K562 (cell line): ENCODE data around the gene ZNF43. TPM values are rescaled to one million over a fixed set of nuclear protein-coding genes. Genes with fewer than 3 reads are reported as not detected.

ENCODE experiments used
- CBX5 ChIP-seq: IDR thresholded peaks from 2 replicates; pipeline ENCODE4 v1.6.1; 2014; ENCODE audit warnings: low read depth, borderline replicate concordance
- DIDO1 ChIP-seq: fragments of 450-650 bp; IDR thresholded peaks from 2 replicates; pipeline ENCODE4 v1.6.1; 2016; ENCODE audit warnings: low read depth, missing biosample characterization, missing genetic modification characterization
- EWSR1 ChIP-seq: fragments of 450-650 bp; IDR thresholded peaks from 2 replicates; pipeline ENCODE4 v1.6.1; 2018; ENCODE audit warnings: borderline replicate concordance, mild to moderate bottlenecking, low read depth, moderate library complexity; ENCODE audit not compliant: partially characterized antibody
- FOXJ3 ChIP-seq: sonication (generic); formaldehyde crosslinking; IDR thresholded peaks from 2 replicates; pipeline ENCODE4 v1.4.0; 2020; ENCODE audit warnings: mild to moderate bottlenecking, missing genetic modification reagents
- HNRNPLL ChIP-seq: fragments of 200-400 bp; formaldehyde crosslinking; IDR thresholded peaks from 2 replicates; pipeline ENCODE4 v1.6.1; 2017; ENCODE audit warnings: low read length, low read depth, mild to moderate bottlenecking; ENCODE audit not compliant: poor library complexity, severe bottlenecking
- HNRNPUL1 ChIP-seq: fragments of 200-400 bp; formaldehyde crosslinking; IDR thresholded peaks from 2 replicates; pipeline ENCODE4 v1.6.1; 2017; ENCODE audit warnings: low read length
- ILK ChIP-seq: fragments of 450-650 bp; IDR thresholded peaks from 2 replicates; pipeline ENCODE4 v1.6.1; 2016; ENCODE audit warnings: missing genetic modification characterization, low read depth, mild to moderate bottlenecking, missing compliant biosample characterization, moderate library complexity, borderline replicate concordance
- KLF1 ChIP-seq: fragments of 450-650 bp; IDR thresholded peaks from 2 replicates; pipeline ENCODE4 v1.6.1; 2016; ENCODE audit warnings: missing genetic modification characterization, missing compliant biosample characterization
- MAZ ChIP-seq, 2 experiments: fragments of 450-650 bp in 1 of 2; sonication (generic) in 1 of 2; formaldehyde crosslinking; IDR thresholded peaks in 1 of 2; conservative IDR thresholded peaks in 1 of 2; 2 replicates each; pipeline versions ENCODE4 v1.4.0 to v1.5.0; 2020; ENCODE audit warnings: mild to moderate bottlenecking in 1 of 2, missing genetic modification reagents in 1 of 2
- NFE2 ChIP-seq: IDR thresholded peaks from 2 replicates; pipeline ENCODE4 v1.6.1; 2014; ENCODE audit warnings: antibody characterized with exemption, low read depth
- NR1H2 ChIP-seq: sonication (generic); formaldehyde crosslinking; IDR thresholded peaks from 2 replicates; pipeline ENCODE4 v1.4.0; 2020; ENCODE audit warnings: mild to moderate bottlenecking, missing genetic modification reagents
- NR3C1 ChIP-seq: sonication (generic); formaldehyde crosslinking; IDR thresholded peaks from 2 replicates; pipeline ENCODE4 v1.8.1; 2022; ENCODE audit warnings: missing genetic modification reagents
- PCBP2 ChIP-seq: fragments of 200-400 bp; formaldehyde crosslinking; IDR thresholded peaks from 2 replicates; pipeline ENCODE4 v1.6.1; 2018; ENCODE audit warnings: low read length, low read depth, mild to moderate bottlenecking, moderate library complexity; ENCODE audit not compliant: poor library complexity, severe bottlenecking
- RFX7 ChIP-seq: fragments of 250-450 bp; sonication (Bioruptor Pico); IDR thresholded peaks from 2 replicates; pipeline ENCODE4 v1.5.1; 2021; ENCODE audit warnings: mild to moderate bottlenecking
- SETDB1 ChIP-seq: IDR thresholded peaks from one replicate; pipeline ENCODE4 v1.6.1; 2012; ENCODE audit warnings: low read length, control low read depth, inconsistent platforms
- SNIP1 ChIP-seq: fragments of 450-650 bp; IDR thresholded peaks from 2 replicates; pipeline ENCODE4 v1.7.1; 2017; ENCODE audit warnings: low read depth, mild to moderate bottlenecking
- SREBF2 ChIP-seq: sonication (generic); formaldehyde crosslinking; IDR thresholded peaks from 2 replicates; pipeline ENCODE4 v1.4.0; 2020; ENCODE audit warnings: mild to moderate bottlenecking, missing genetic modification reagents
- SRSF1 ChIP-seq: fragments of 200-400 bp; formaldehyde crosslinking; IDR thresholded peaks from 2 replicates; pipeline ENCODE4 v1.6.1; 2017; ENCODE audit warnings: mild to moderate bottlenecking, low read depth, low read length, moderate library complexity
- TAF7 ChIP-seq: fragments of 450-650 bp; IDR thresholded peaks from 2 replicates; pipeline ENCODE4 v1.6.1; 2016; ENCODE audit warnings: missing genetic modification characterization, missing compliant biosample characterization
- TCF7L2 ChIP-seq: fragments of 150-350 bp; IDR thresholded peaks from 2 replicates; pipeline ENCODE4 v1.6.1; 2016; ENCODE audit warnings: low read depth, mild to moderate bottlenecking, low read length, moderate library complexity
- U2AF1 ChIP-seq: fragments of 200-400 bp; formaldehyde crosslinking; optimal IDR thresholded peaks from 2 replicates; pipeline ENCODE3; 2017; ENCODE audit warnings: mild to moderate bottlenecking, low read depth, low read length, moderate library complexity
- ZNF224 ChIP-seq: sonication (generic); formaldehyde crosslinking; IDR thresholded peaks from 2 replicates; pipeline ENCODE4 v1.8.0; 2022; ENCODE audit warnings: mild to moderate bottlenecking, missing genetic modification reagents
- ZNF354B ChIP-seq: fragments of 250-450 bp; sonication (Bioruptor Pico); IDR thresholded peaks from 2 replicates; pipeline ENCODE4 v1.4.0; 2020
- polyA plus RNA-seq, 8 experiments: library from polyadenylated mRNA; depleted of rRNA in 4 of 8; stranded (reverse) in 5 of 8; unstranded in 3 of 8; fragments of >200 nt; fragmentation: Nextera tagmentation in 2 of 8; fragmentation: Illumina TruSeq in 1 of 8; extraction: Ambion mirVana in 2 of 8; extraction: Trizol in 1 of 8; gene quantifications; 2 replicates each; pipeline versions ENCODE4 v1.2.1 to v1.2.3, GENCODE V29; 2011 to 2014; ENCODE audit warnings: inconsistent platforms in 1 of 8, missing spikeins in 1 of 8
- total RNA-seq, 7 experiments: library from RNA; depleted of rRNA in 6 of 7; stranded (reverse); fragments of >200 nt in 6 of 7; fragmentation: Illumina TruSeq in 2 of 7; extraction: Trizol in 2 of 7; gene quantifications; 2 replicates each; pipeline versions ENCODE4 v1.2.1 to v1.2.3, GENCODE V29; 2011 to 2021; ENCODE audit warnings: low replicate concordance in 1 of 7
- TF ChIP-seq, protein P1 (sequence below): fragments of 450-650 bp; IDR thresholded peaks from 2 replicates; pipeline ENCODE4 v1.6.1; 2018; ENCODE audit not compliant: partially characterized antibody
- TF ChIP-seq, protein P2 (sequence below): conservative IDR thresholded peaks from 2 replicates; pipeline ENCODE4 v1.6.1; 2011; ENCODE audit warnings: low read depth, mild to moderate bottlenecking, low read length; ENCODE audit not compliant: control insufficient read depth

Gene ZNF43
- total and polyA plus RNA-seq, 9 of the 15 experiments (the other 6 are each of a cell fraction or from before 2014, with no cell fraction given): 3.6 to 18.6 (median 9.2) TPM

DNA sequence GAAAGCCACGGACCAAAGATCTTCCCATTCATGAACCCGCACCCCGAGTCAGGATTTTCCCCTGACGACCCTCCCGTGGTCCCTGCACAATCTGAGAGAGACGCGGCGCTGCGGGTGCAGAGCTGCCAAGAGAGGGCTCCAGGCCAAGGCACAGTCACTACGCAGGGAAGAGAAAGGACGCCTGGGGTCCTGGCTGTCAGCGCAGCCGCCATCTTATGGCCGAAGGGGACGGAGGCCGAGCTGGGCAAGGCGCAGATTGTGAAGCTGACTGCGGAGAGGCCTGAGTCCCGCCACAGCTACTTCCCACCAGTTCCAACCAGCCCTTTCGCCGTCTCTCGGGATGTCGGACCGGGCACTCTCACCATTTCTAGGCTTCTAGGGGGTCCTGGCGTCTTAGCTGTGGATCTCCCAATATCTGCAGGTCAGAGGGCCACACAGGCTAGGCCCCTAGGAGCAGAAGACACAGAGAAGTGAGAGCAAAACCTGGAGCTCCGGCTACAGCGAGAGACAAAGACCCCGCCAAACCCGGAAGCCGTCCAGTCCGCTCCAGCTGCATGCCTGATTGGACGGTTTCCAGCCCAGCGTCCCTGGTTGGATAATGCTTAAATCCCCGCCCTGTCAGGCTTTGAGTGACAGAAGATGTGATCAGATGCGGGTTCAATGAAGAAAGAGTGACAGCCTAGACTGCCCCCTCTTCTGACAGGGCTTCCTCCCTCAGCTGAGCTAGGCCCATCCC lies 68.7 kb downstream of the ZNF43 start, which contains the start of gene ZNF100 (continued):
- TF ChIP-seq, protein P1, sequence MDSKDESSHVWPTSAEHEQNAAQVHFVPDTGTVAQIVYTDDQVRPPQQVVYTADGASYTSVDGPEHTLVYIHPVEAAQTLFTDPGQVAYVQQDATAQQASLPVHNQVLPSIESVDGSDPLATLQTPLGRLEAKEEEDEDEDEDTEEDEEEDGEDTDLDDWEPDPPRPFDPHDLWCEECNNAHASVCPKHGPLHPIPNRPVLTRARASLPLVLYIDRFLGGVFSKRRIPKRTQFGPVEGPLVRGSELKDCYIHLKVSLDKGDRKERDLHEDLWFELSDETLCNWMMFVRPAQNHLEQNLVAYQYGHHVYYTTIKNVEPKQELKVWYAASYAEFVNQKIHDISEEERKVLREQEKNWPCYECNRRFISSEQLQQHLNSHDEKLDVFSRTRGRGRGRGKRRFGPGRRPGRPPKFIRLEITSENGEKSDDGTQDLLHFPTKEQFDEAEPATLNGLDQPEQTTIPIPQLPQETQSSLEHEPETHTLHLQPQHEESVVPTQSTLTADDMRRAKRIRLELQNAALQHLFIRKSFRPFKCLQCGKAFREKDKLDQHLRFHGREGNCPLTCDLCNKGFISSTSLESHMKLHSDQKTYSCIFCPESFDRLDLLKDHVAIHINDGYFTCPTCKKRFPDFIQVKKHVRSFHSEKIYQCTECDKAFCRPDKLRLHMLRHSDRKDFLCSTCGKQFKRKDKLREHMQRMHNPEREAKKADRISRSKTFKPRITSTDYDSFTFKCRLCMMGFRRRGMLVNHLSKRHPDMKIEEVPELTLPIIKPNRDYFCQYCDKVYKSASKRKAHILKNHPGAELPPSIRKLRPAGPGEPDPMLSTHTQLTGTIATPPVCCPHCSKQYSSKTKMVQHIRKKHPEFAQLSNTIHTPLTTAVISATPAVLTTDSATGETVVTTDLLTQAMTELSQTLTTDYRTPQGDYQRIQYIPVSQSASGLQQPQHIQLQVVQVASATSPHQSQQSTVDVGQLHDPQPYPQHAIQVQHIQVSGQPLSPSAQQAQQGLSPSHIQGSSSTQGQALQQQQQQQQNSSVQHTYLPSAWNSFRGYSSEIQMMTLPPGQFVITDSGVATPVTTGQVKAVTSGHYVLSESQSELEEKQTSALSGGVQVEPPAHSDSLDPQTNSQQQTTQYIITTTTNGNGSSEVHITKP: no peak
- TF ChIP-seq NR1H2 (CRISPR knock-in tag) (no peak), U2AF1 (no peak), CBX5 (no peak), FOXJ3 (CRISPR knock-in tag) (no peak), KLF1 (tag) (no peak), SREBF2 (CRISPR knock-in tag) (no peak), ZNF354B (CRISPR knock-in tag) (no peak), DIDO1 (tag) (no peak), SNIP1 (no peak), TCF7L2 (no peak), RFX7 (no peak), HNRNPLL (peak; percentile 61), SETDB1 (no peak), ILK (tag) (no peak), ZNF224 (CRISPR knock-in tag) (no peak), NR3C1 (CRISPR knock-in tag) (no peak), SRSF1 (no peak), MAZ (CRISPR knock-in tag; conservative IDR thresholded peaks at IDR 0.05 in 1 of 2, IDR thresholded peaks at IDR 0.05 in 1 of 2) (peak; percentile 26 to 59; a peak in 1 of 4 replicates), HNRNPUL1 (no peak), PCBP2 (no peak), EWSR1 (no peak), NFE2 (no peak), TAF7 (tag) (peak; percentile 85)
- TF ChIP-seq, protein P2, sequence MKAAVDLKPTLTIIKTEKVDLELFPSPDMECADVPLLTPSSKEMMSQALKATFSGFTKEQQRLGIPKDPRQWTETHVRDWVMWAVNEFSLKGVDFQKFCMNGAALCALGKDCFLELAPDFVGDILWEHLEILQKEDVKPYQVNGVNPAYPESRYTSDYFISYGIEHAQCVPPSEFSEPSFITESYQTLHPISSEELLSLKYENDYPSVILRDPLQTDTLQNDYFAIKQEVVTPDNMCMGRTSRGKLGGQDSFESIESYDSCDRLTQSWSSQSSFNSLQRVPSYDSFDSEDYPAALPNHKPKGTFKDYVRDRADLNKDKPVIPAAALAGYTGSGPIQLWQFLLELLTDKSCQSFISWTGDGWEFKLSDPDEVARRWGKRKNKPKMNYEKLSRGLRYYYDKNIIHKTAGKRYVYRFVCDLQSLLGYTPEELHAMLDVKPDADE: no peak
